Neuronal stem cell (in vitro differentiated cells): ENCODE measurements around the gene ELOVL6. TPM values are rescaled to one million over a fixed set of nuclear protein-coding genes. Genes with fewer than 3 reads are reported as not detected.

Experiments used
- DNase-seq: peaks from one replicate; pipeline ENCODE4 v3.0.0-alpha.2; 2013; ENCODE audit warnings: low spot score
- H2AFZ ChIP-seq: one replicate; pipeline ENCODE4 v1.6.1; 2013; ENCODE audit warnings: mild to moderate bottlenecking, low read length, inconsistent platforms
- H2AK5ac ChIP-seq: 2 replicates; pipeline ENCODE4 v1.6.1; 2013; ENCODE audit warnings: low read depth, mild to moderate bottlenecking, inconsistent platforms, low read length, moderate library complexity, mixed read lengths
- H2BK120ac ChIP-seq: 2 replicates; pipeline ENCODE4 v1.6.1; 2013; ENCODE audit warnings: low read depth, mild to moderate bottlenecking, inconsistent platforms, low read length, moderate library complexity, mixed read lengths
- H2BK12ac ChIP-seq: one replicate; pipeline ENCODE4 v1.6.1; 2013; ENCODE audit warnings: low read length, inconsistent platforms
- H2BK15ac ChIP-seq: 2 replicates; pipeline ENCODE4 v1.6.1; 2013; ENCODE audit warnings: mild to moderate bottlenecking, low read length, inconsistent platforms, mixed read lengths
- H2BK5ac ChIP-seq: one replicate; pipeline ENCODE4 v1.6.1; 2013; ENCODE audit warnings: inconsistent platforms, mild to moderate bottlenecking, low read length, moderate library complexity
- H3K14ac ChIP-seq: one replicate; pipeline ENCODE4 v1.6.1; 2013; ENCODE audit warnings: low read length, inconsistent platforms
- H3K18ac ChIP-seq: 2 replicates; pipeline ENCODE4 v1.6.1; 2013; ENCODE audit warnings: low read length, inconsistent platforms
- H3K23ac ChIP-seq: 2 replicates; pipeline ENCODE4 v1.6.1; 2013; ENCODE audit warnings: low read depth, mild to moderate bottlenecking, mixed read lengths, low read length, inconsistent platforms; ENCODE audit not compliant: poor library complexity
- H3K27ac ChIP-seq: replicated peaks from 3 replicates; pipeline ENCODE4 v1.5.1; 2013; ENCODE audit warnings: low read length, inconsistent platforms
- H3K27me3 ChIP-seq, 3 experiments: 2 replicates each; pipeline ENCODE4 v1.6.1; 2013; ENCODE audit warnings: low read length in 3 of 3, mild to moderate bottlenecking in 2 of 3, inconsistent platforms in 1 of 3, low read depth in 1 of 3, mixed read lengths in 1 of 3, moderate library complexity in 1 of 3; ENCODE audit not compliant: control insufficient read depth in 3 of 3, insufficient read depth in 3 of 3
- H3K36me3 ChIP-seq, 2 donors: replicated peaks in 1 of 2; 2 replicates each; pipeline ENCODE4 v1.6.1; 2013; ENCODE audit warnings: low read length in 2 of 2; ENCODE audit not compliant: control insufficient read depth in 2 of 2, insufficient read depth in 2 of 2
- H3K4ac ChIP-seq: 2 replicates; pipeline ENCODE4 v1.6.1; 2013; ENCODE audit warnings: inconsistent platforms, mild to moderate bottlenecking, low read length, moderate library complexity
- H3K4me1 ChIP-seq, 2 donors: 1 replicate in 1 of 2; 2 replicates in 1 of 2; pipeline ENCODE4 v1.6.1; 2013; ENCODE audit warnings: low read length in 2 of 2, low read depth in 1 of 2; ENCODE audit not compliant: control insufficient read depth in 2 of 2, insufficient read depth in 1 of 2
- H3K4me2 ChIP-seq: one replicate; pipeline ENCODE4 v1.6.1; 2013; ENCODE audit warnings: mild to moderate bottlenecking, low read length, inconsistent platforms; ENCODE audit not compliant: insufficient read depth, poor library complexity, severe bottlenecking
- H3K4me3 ChIP-seq, 2 donors: 2 replicates each; pipeline ENCODE4 v1.5.1; 2013; ENCODE audit warnings: low read length in 2 of 2, mild to moderate bottlenecking in 2 of 2, inconsistent platforms in 1 of 2, moderate library complexity in 1 of 2
- H3K79me1 ChIP-seq: one replicate; pipeline ENCODE4 v1.6.1; 2013; ENCODE audit warnings: low read depth, mild to moderate bottlenecking, inconsistent platforms, low read length, moderate library complexity
- H3K9ac ChIP-seq: one replicate; pipeline ENCODE4 v1.6.1; 2013; ENCODE audit warnings: mild to moderate bottlenecking, low read depth, low read length, inconsistent platforms; ENCODE audit not compliant: poor library complexity
- H3K9me3 ChIP-seq, 2 donors: replicated peaks in 1 of 2; 2 replicates each; pipeline versions ENCODE3 to v1.6.1; 2013; ENCODE audit warnings: low read length in 2 of 2, mild to moderate bottlenecking in 2 of 2, inconsistent platforms in 1 of 2, low read depth in 1 of 2, mixed read lengths in 1 of 2, moderate library complexity in 1 of 2; ENCODE audit not compliant: control insufficient read depth in 2 of 2, insufficient read depth in 1 of 2
- H4K8ac ChIP-seq: one replicate; pipeline ENCODE4 v1.6.1; 2013; ENCODE audit warnings: low read depth, mild to moderate bottlenecking, inconsistent platforms, low read length, moderate library complexity
- H4K91ac ChIP-seq: one replicate; pipeline ENCODE4 v1.6.1; 2013; ENCODE audit warnings: low read length, low read depth, mild to moderate bottlenecking, inconsistent platforms; ENCODE audit not compliant: poor library complexity
- WGBS, 2 donors: extraction: QIAGEN DNeasy Blood & Tissue Kit; methylation state at CpG; one replicate each; pipeline ENCODE4 v1.1.7; 2013; ENCODE audit warnings: missing lambda C conversion rate in 2 of 2, mixed read lengths in 1 of 2; ENCODE audit not compliant: insufficient read length in 2 of 2, insufficient replicate concordance in 1 of 2; ENCODE audit errors: extremely low coverage in 2 of 2; 5-methylcytosine and 5-hydroxymethylcytosine counted together
- polyA plus RNA-seq, 2 experiments: library from polyadenylated mRNA; stranded (reverse); fragments of 200-250 nt; gene quantifications; one replicate each; pipeline ENCODE4 v1.2.3, GENCODE V29; 2013

The ELOVL6 gene, protein sequence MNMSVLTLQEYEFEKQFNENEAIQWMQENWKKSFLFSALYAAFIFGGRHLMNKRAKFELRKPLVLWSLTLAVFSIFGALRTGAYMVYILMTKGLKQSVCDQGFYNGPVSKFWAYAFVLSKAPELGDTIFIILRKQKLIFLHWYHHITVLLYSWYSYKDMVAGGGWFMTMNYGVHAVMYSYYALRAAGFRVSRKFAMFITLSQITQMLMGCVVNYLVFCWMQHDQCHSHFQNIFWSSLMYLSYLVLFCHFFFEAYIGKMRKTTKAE
- 73.8 TPM for polyA plus RNA-seq (2013, experiment 1 of 2)
- 73.6 TPM for polyA plus RNA-seq (2013, experiment 2 of 2)

DNA sequence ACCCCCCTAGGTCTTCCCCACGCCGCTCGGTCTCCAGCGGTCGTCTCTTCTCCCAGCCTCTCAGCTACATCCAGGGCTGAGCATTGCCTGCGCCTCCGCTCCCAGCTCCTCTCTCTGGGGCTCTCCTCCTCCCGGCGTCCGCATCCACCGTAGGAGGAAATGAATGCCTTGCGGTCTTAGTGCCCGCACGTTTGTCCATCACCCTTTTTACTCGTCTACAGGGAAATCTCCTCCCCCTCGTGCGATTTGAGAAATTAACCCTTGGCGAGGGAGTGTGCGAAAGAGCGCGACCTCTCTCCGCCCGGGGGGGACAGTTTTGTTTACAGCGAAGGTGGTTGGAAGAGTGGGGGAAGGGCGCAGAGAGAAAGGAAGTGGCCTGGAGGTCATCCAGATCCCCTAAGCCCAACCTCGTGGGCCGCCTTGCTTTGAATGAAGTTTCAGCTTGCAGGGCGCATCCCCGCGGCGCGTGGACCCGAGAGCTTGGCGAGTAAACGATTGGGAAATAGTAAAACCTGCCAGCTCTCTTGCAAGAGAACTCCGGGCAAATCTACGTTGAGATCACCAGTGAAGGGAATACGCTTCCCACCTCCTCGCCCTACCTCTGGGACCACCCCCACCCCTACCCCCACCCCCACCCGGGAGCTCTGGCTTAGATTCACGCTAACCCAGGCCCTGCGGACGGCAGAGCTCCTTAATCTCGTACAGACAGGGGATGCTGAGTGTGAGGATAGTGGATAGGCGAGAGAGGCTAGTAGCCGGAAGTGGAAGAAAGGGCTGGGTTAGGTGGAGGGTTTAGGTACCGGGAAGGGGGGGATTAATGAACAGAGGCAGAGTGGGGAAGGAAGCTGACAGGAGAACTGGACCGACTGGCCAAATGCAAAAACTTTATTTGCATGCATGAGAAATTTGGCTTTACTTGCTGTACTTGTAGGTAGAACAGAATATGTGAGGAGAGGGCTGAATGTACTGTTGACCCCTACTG lies at the start of gene ELOVL6:
Gene ELOVL6, minus strand, starts transcription at position 181 of the 982 bp plus-strand sequence. CDS start 280 bp downstream, outside the sequence.
- peak within 1 kb of the TSS; percentile 96 for H3K27ac ChIP-seq
- peak; percentile 94 for DNase-seq
- H2BK15ac ChIP-seq = no peak within 1 kb of the TSS
- H3K9ac ChIP-seq = peak within 1 kb of the TSS; percentile 94
- no peak within 1 kb of the TSS for H3K4ac ChIP-seq
- peak within 1 kb of the TSS; percentile 39 for H2BK5ac ChIP-seq
- no peak within 1 kb of the TSS for H3K23ac ChIP-seq
- no peaks in the 10 kb centered on the region for H3K79me1 ChIP-seq
- no peaks in the 10 kb centered on the region for H3K9me3 ChIP-seq
- H3K4me1 ChIP-seq = peaks cover 4 to 25% of the 10 kb centered on the region in 2 donors
- no peak within 1 kb of the TSS for H2BK12ac ChIP-seq
- H3K36me3 ChIP-seq = peaks cover 0 to 20% of the 10 kb centered on the region in 2 donors
- WGBS, 2 donors = no CpG with 5 or more reads among the region's 48 CpGs
- no peak within 1 kb of the TSS for H2BK120ac ChIP-seq
- no peak within 1 kb of the TSS for H4K8ac ChIP-seq
- H3K18ac ChIP-seq = peak within 1 kb of the TSS; percentile 86
- peak within 1 kb of the TSS; percentile 74 for H3K4me2 ChIP-seq
- no peaks in the 10 kb centered on the region for H3K27me3 ChIP-seq
- no peak within 1 kb of the TSS for H2AK5ac ChIP-seq
- peak within 1 kb of the TSS; percentile 78 to 91 for H3K4me3 ChIP-seq
- peak within 1 kb of the TSS; percentile 58 for H2AFZ ChIP-seq
- no peak within 1 kb of the TSS for H3K14ac ChIP-seq
- H4K91ac ChIP-seq = no peak within 1 kb of the TSS

DNA sequence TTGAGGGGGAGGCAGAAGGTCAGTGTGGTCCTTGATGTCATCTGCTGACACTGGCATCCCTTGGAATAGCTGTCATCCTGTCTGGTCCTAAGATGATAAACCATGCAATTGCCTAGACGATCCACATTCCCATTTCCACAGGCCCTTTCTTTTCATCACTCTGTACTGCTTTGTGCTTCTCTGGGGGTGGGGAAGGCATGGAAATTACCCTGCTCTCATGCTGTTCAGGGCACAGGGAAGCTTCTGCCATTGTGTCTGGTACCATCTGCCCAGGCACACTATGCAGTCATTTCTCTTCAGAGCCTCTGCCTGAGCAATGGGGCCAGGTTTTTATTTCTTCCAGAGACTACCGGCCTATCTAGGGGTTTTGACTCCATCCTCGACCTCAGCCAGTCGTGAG lies 49.7 kb upstream of the ELOVL6 start:
- Histone ChIP-seq H2AK5ac (no peak overlapping the region), H3K4me1 (peaks cover 0 to 5% of the 10 kb centered on the region in 2 donors), H3K27me3 (no peaks in the 10 kb centered on the region), H3K18ac (no peak overlapping the region), H3K9me3 (no peaks in the 10 kb centered on the region), H4K91ac (no peak overlapping the region), H3K36me3 (no peaks in the 10 kb centered on the region), H2BK5ac (no peak overlapping the region), H2BK12ac (no peak overlapping the region), H3K14ac (no peak overlapping the region), H2BK120ac (no peak overlapping the region), H3K4ac (no peak overlapping the region), H3K4me3 (no peak overlapping the region), H2AFZ (no peak overlapping the region), H3K79me1 (no peaks in the 10 kb centered on the region), H3K9ac (no peak overlapping the region), H4K8ac (no peak overlapping the region), H3K23ac (no peak overlapping the region), H2BK15ac (no peak overlapping the region), H3K27ac (no peak overlapping the region), H3K4me2 (no peak overlapping the region)
- no CpG with 5 or more reads among the region's 4 CpGs for WGBS, 2 donors
- no peak for DNase-seq

DNA sequence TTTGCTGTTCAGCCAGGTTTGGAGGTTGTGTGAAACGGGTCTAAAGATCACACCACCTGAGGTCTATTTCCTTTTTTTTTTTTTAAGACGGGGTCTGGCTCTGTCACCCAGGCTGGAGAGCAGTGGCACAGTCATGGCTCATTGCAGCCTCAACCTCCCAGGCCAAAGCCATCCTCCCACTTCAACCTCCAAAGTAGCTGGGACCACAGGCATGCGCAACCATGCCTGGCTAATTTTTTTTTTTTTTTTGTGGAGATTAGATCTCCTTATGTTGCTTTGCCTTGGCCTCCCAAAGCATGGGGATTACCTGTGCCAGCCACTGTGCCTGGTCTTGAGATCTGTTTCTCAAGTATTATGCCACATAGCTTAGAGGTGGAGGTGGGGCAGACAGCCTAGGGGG lies 49.2 kb upstream of the ELOVL6 start:
- H3K4me1 ChIP-seq = peaks cover 0 to 5% of the 10 kb centered on the region in 2 donors
- no peaks in the 10 kb centered on the region for H3K79me1 ChIP-seq
- H3K4me3 ChIP-seq = no peak overlapping the region
- no peak overlapping the region for H2BK120ac ChIP-seq
- no peak for DNase-seq
- H3K36me3 ChIP-seq = no peaks in the 10 kb centered on the region
- no peak overlapping the region for H2BK15ac ChIP-seq
- no peak overlapping the region for H2BK12ac ChIP-seq
- H3K4ac ChIP-seq = no peak overlapping the region
- H3K9me3 ChIP-seq = no peaks in the 10 kb centered on the region
- no CpG with 5 or more reads among the region's 3 CpGs for WGBS, 2 donors
- H3K9ac ChIP-seq = no peak overlapping the region
- H3K18ac ChIP-seq = no peak overlapping the region
- H3K14ac ChIP-seq = no peak overlapping the region
- no peak overlapping the region for H2AFZ ChIP-seq
- H2AK5ac ChIP-seq = no peak overlapping the region
- H4K8ac ChIP-seq = no peak overlapping the region
- no peak overlapping the region for H3K4me2 ChIP-seq
- H3K23ac ChIP-seq = no peak overlapping the region
- H4K91ac ChIP-seq = no peak overlapping the region
- no peak overlapping the region for H2BK5ac ChIP-seq
- no peak overlapping the region for H3K27ac ChIP-seq
- H3K27me3 ChIP-seq = no peaks in the 10 kb centered on the region

DNA sequence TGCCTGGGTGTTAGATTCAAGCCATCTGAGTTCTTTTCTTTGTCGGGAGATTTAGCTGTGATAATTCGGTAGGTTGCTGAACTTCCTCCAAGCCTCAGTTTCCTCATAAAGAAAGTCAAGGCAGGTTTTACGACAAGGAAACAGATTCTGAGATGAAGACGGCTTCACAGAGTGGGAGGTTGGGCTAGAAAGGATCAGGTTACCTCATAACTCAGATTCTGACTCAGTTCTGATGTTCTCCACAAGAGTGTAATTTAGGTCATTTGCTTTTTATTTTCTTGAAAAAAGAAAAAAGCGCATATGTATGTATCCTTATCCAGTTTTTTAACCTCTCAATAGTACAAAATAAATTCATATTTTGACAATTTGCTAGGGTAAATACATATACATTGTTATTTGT lies 47.2 kb upstream of the ELOVL6 start:
- no peak overlapping the region for H3K18ac ChIP-seq
- no CpG with 5 or more reads among the region's 5 CpGs for WGBS, 2 donors
- H3K4me3 ChIP-seq = no peak overlapping the region
- no peak overlapping the region for H4K91ac ChIP-seq
- no peak overlapping the region for H2BK5ac ChIP-seq
- no peak overlapping the region for H3K23ac ChIP-seq
- H3K4me1 ChIP-seq = peaks cover 0 to 5% of the 10 kb centered on the region in 2 donors
- H3K4ac ChIP-seq = no peak overlapping the region
- no peak overlapping the region for H2BK15ac ChIP-seq
- H2BK12ac ChIP-seq = no peak overlapping the region
- no peaks in the 10 kb centered on the region for H3K27me3 ChIP-seq
- H2BK120ac ChIP-seq = no peak overlapping the region
- H4K8ac ChIP-seq = no peak overlapping the region
- DNase-seq = no peak
- H3K14ac ChIP-seq = no peak overlapping the region
- H3K27ac ChIP-seq = no peak overlapping the region
- H3K79me1 ChIP-seq = no peaks in the 10 kb centered on the region
- H3K9ac ChIP-seq = no peak overlapping the region
- no peak overlapping the region for H2AFZ ChIP-seq
- no peak overlapping the region for H2AK5ac ChIP-seq
- H3K36me3 ChIP-seq = no peaks in the 10 kb centered on the region
- H3K9me3 ChIP-seq = no peaks in the 10 kb centered on the region
- no peak overlapping the region for H3K4me2 ChIP-seq
